AG10803 (cell line): ENCODE measurements around the gene AMIGO1.

Source experiments
- DNase-seq: peaks from one replicate; pipeline ENCODE4 v3.0.0; 2010; ENCODE audit warnings: low read depth
- H3K4me3 ChIP-seq: 2 replicates; pipeline ENCODE4 v1.5.1; 2011; ENCODE audit warnings: mild to moderate bottlenecking, low read length, control low read depth
- CTCF ChIP-seq: conservative IDR thresholded peaks from 2 replicates; pipeline ENCODE4 v1.5.1; 2011; ENCODE audit warnings: mild to moderate bottlenecking, low read length, control low read depth, inconsistent platforms

Gene AMIGO1

GRCh38 chr1:109490029-109490933 is 19.2 kb downstream of the AMIGO1 start:
- peak; percentile 94 for TF ChIP-seq CTCF
- peak; percentile 69 for DNase-seq
- H3K4me3 ChIP-seq = no peak overlapping the region

GRCh38 chr1:109488696-109489095 is 20.8 kb downstream of the AMIGO1 start:
- no peak for DNase-seq
- no peak for TF ChIP-seq CTCF
- no peak overlapping the region for H3K4me3 ChIP-seq

DNA sequence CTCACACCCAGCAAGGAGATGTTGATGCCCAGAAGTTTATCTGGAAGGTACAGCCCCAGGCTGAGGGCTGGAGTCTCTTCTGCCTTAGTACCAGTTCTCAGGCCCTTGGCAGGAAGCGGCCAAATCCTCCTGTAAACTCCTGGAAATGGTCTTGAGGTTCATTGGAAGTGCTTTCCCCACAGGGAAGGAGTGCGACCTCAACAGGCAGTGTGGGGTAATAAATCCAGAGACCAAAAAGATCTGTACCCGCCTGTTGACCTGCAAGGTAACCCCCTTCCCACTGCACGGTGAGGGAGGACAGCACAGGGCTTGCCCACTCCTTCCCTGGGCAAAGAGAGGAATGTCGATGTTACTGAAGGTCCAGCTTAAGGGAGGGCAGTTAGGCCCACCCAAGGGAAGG is 21.3 kb downstream of the AMIGO1 start:
- no peak overlapping the region for H3K4me3 ChIP-seq
- TF ChIP-seq CTCF = peak; percentile 20; the same call in 1 of the 2 replicates
- no peak for DNase-seq

- no peak overlapping the region for H3K4me3 ChIP-seq
- TF ChIP-seq CTCF = no peak
These were observed 22.3 kb downstream of the AMIGO1 start for GRCh38 chr1:109487261-109487660.

DNA sequence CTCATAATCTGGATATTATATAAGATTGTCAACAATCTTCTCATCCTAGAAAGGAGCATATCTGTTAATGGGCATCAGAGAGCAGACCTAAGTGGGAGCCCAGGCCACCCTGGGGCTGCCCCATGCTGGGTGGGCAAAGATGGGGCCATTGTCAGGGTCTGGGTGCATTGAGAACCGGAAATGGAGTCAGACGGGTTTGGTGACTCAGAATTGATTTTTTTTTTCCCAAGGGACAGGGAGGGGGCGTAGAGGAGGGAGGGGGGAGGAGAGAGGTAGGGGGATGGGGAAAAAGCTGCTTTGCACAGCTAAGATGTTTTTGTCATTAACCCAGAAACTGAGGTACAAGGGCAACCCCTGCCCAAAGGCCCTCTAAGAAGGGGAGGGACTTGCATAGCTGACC is 24.5 kb downstream of the AMIGO1 start:
- TF ChIP-seq CTCF = no peak
- H3K4me3 ChIP-seq = peak overlapping the region; percentile 91
- DNase-seq = no peak

More at GRCh38 chr1:109487261-109487660, 22.3 kb downstream of the AMIGO1 start:
- no peak for DNase-seq

DNA sequence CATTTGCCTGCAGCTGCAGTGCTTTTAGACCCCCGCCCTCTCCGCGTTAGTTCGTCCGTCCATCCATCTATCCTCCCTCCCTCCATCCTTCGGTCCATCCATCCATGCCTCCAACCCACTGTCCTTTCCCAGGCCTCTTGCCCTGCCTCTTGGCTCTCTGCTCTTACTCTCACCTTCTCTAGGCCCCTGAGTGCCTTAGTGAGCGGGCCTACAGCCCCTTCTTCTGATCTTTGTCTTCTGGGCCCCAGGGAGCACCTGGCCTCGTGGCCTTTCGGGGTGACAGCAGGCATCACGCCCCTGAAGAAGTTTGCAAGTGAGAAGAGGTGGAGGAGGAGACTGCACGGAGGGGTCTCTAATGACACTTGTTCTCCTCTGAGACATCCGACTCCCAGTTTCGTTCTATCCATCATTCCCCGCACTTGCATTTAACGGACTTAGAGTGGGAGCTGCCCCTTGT is 25.0 kb downstream of the AMIGO1 start:
- no peak for DNase-seq
- TF ChIP-seq CTCF = no peak
- peak overlapping the region; percentile 91 for H3K4me3 ChIP-seq
